Astrocyte (in vitro differentiated cells and primary cell): ENCODE measurements around the gene GPATCH4. TPM values are rescaled to one million over a fixed set of nuclear protein-coding genes. Genes with fewer than 3 reads are reported as not detected.

Source experiments
- DNase-seq: peaks from one replicate; pipeline ENCODE4 v3.0.0-alpha.2; 2010; ENCODE audit warnings: low read depth
- FAIRE-seq: peaks from 2 replicates; lab custom pipeline; 2011; peaks lifted over from hg19 to GRCh38; lab: Jason Lieb, UNC
- H2AFZ ChIP-seq: 2 replicates; pipeline ENCODE4 v1.6.0; 2012; ENCODE audit warnings: low read depth, low read length, inconsistent platforms
- H3K27ac ChIP-seq: 2 replicates; pipeline ENCODE4 v1.5.1; 2011; ENCODE audit warnings: low read depth, low read length, inconsistent platforms
- H3K27me3 ChIP-seq: 2 replicates; pipeline ENCODE4 v1.6.0; 2011; ENCODE audit warnings: low read length, inconsistent platforms; ENCODE audit not compliant: insufficient read depth
- H3K36me3 ChIP-seq: 2 replicates; pipeline ENCODE4 v1.5.1; 2011; ENCODE audit warnings: low read length, inconsistent platforms; ENCODE audit not compliant: insufficient read depth
- H3K4me1 ChIP-seq: 2 replicates; pipeline ENCODE4 v1.5.1; 2011; ENCODE audit warnings: low read length, inconsistent platforms; ENCODE audit not compliant: insufficient read depth
- H3K4me2 ChIP-seq: 2 replicates; pipeline ENCODE4 v1.6.0; 2012; ENCODE audit warnings: low read length, inconsistent platforms
- H3K4me3 ChIP-seq: 2 replicates; pipeline ENCODE4 v1.5.1; 2011; ENCODE audit warnings: low read depth, mild to moderate bottlenecking, low read length, inconsistent platforms; ENCODE audit not compliant: insufficient read depth
- H3K79me2 ChIP-seq: 2 replicates; pipeline ENCODE4 v1.6.0; 2012; ENCODE audit warnings: mild to moderate bottlenecking, low read length, inconsistent platforms; ENCODE audit not compliant: insufficient read depth
- H3K9ac ChIP-seq: 2 replicates; pipeline ENCODE4 v1.6.0; 2012; ENCODE audit warnings: mild to moderate bottlenecking, low read length, inconsistent platforms
- H3K9me3 ChIP-seq: 2 replicates; pipeline ENCODE4 v1.5.1; 2012; ENCODE audit warnings: low read depth, mild to moderate bottlenecking, low read length, inconsistent platforms; ENCODE audit not compliant: insufficient read depth
- H4K20me1 ChIP-seq: 2 replicates; pipeline ENCODE4 v1.6.0; 2012; ENCODE audit warnings: low read length, inconsistent platforms; ENCODE audit not compliant: insufficient read depth
- H3K27ac Mint-ChIP-seq: one replicate; pipeline ENCODE4 v1.8.0; 2021; ENCODE audit warnings: mild to moderate bottlenecking, mixed read lengths; ENCODE audit not compliant: unreplicated experiment
- H3K27me3 Mint-ChIP-seq: one replicate; pipeline ENCODE4 v1.8.0; 2021; ENCODE audit warnings: low read depth, mixed read lengths; ENCODE audit not compliant: unreplicated experiment
- H3K36me3 Mint-ChIP-seq: one replicate; pipeline ENCODE4 v1.8.0; 2021; ENCODE audit warnings: low read depth, mixed read lengths; ENCODE audit not compliant: unreplicated experiment
- H3K4me1 Mint-ChIP-seq: one replicate; pipeline ENCODE4 v1.8.0; 2021; ENCODE audit warnings: low read depth, mixed read lengths; ENCODE audit not compliant: unreplicated experiment
- H3K4me3 Mint-ChIP-seq: one replicate; pipeline ENCODE4 v1.8.0; 2021; ENCODE audit warnings: mild to moderate bottlenecking, moderate library complexity, mixed read lengths; ENCODE audit not compliant: unreplicated experiment
- H3K9me3 Mint-ChIP-seq: one replicate; pipeline ENCODE4 v1.8.0; 2021; ENCODE audit warnings: mild to moderate bottlenecking, mixed read lengths; ENCODE audit not compliant: unreplicated experiment
- CTCF ChIP-seq: IDR thresholded peaks from 2 replicates; pipeline ENCODE4 v1.5.1; 2011; ENCODE audit warnings: low read depth, mild to moderate bottlenecking, inconsistent platforms, low read length, moderate library complexity; ENCODE audit not compliant: insufficient read depth
- EZH2 ChIP-seq: IDR thresholded peaks from 2 replicates; pipeline ENCODE4 v1.6.1; 2012; ENCODE audit warnings: mild to moderate bottlenecking, low read length, inconsistent platforms; ENCODE audit not compliant: insufficient read depth
- total RNA-seq: library from RNA; stranded (reverse); gene quantifications from 2 replicates; pipeline ENCODE4 v1.2.1, GENCODE V29; 2021

The GPATCH4 gene
- total RNA-seq, 1 donor from 2014 or later = 22.8 TPM

GRCh38 chr1:156556354-156556753, 44.9 kb downstream of the GPATCH4 start:
- H3K4me3 Mint-ChIP-seq = no peak overlapping the region
- H2AFZ ChIP-seq = no peak overlapping the region
- TF ChIP-seq CTCF (no peak), EZH2 (no peak)

GRCh38 chr1:156555715-156556114, 45.6 kb downstream of the GPATCH4 start:
- Histone ChIP-seq H3K27ac (no peak overlapping the region), H3K4me1 (no peaks in the 10 kb centered on the region), H3K27me3 (no peaks in the 10 kb centered on the region), H3K9ac (no peak overlapping the region), H3K9me3 (no peaks in the 10 kb centered on the region), H3K4me3 (no peak overlapping the region), H3K79me2 (no peaks in the 10 kb centered on the region), H4K20me1 (no peaks in the 10 kb centered on the region), H2AFZ (no peak overlapping the region), H3K4me2 (no peak overlapping the region), H3K36me3 (peaks cover 23% of the 10 kb centered on the region)
- FAIRE-seq = no peak
- Mint-ChIP-seq H3K36me3 (peaks cover 3% of the 10 kb centered on the region), H3K27me3 (peaks cover 10% of the 10 kb centered on the region), H3K27ac (no peak overlapping the region), H3K4me1 (peaks cover 10% of the 10 kb centered on the region), H3K4me3 (no peak overlapping the region), H3K9me3 (no peaks in the 10 kb centered on the region)
- no peak for DNase-seq
- TF ChIP-seq CTCF (no peak), EZH2 (no peak)

More at GRCh38 chr1:156556354-156556753, 44.9 kb downstream of the GPATCH4 start:
- Mint-ChIP-seq H3K27ac (no peak overlapping the region), H3K4me1 (peaks cover 10% of the 10 kb centered on the region), H3K9me3 (no peaks in the 10 kb centered on the region), H3K27me3 (peaks cover 8% of the 10 kb centered on the region), H3K36me3 (peaks cover 3% of the 10 kb centered on the region)
- Histone ChIP-seq H4K20me1 (no peaks in the 10 kb centered on the region), H3K4me1 (no peaks in the 10 kb centered on the region), H3K9ac (no peak overlapping the region), H3K4me2 (no peak overlapping the region), H3K36me3 (peaks cover 23% of the 10 kb centered on the region), H3K27ac (no peak overlapping the region), H3K27me3 (no peaks in the 10 kb centered on the region), H3K9me3 (no peaks in the 10 kb centered on the region), H3K4me3 (no peak overlapping the region), H3K79me2 (no peaks in the 10 kb centered on the region)
- FAIRE-seq (no peak), DNase-seq (no peak)

GRCh38 chr1:156554971-156555370, 46.3 kb downstream of the GPATCH4 start:
- Histone ChIP-seq H3K4me2 (no peak overlapping the region), H4K20me1 (no peaks in the 10 kb centered on the region), H3K9me3 (no peaks in the 10 kb centered on the region), H3K79me2 (no peaks in the 10 kb centered on the region), H2AFZ (no peak overlapping the region), H3K9ac (no peak overlapping the region), H3K27ac (no peak overlapping the region), H3K4me1 (no peaks in the 10 kb centered on the region), H3K27me3 (no peaks in the 10 kb centered on the region), H3K4me3 (no peak overlapping the region), H3K36me3 (peaks cover 19% of the 10 kb centered on the region)
- Mint-ChIP-seq H3K27ac (no peak overlapping the region), H3K4me3 (no peak overlapping the region), H3K36me3 (peaks cover 3% of the 10 kb centered on the region), H3K9me3 (no peaks in the 10 kb centered on the region), H3K4me1 (peaks cover 10% of the 10 kb centered on the region), H3K27me3 (peaks cover 11% of the 10 kb centered on the region)
- TF ChIP-seq EZH2 = no peak
- TF ChIP-seq CTCF = no peak
- FAIRE-seq (no peak), DNase-seq (no peak)
